Stomach (tissue), 9 donors: ENCODE measurements around the gene PTTG2. TPM values are rescaled to one million over a fixed set of nuclear protein-coding genes. Genes with fewer than 3 reads are reported as not detected.

ENCODE experiments used
- DNase-seq, 2 donors: peaks; one replicate each; pipeline versions ENCODE4 v3.0.0 to v3.0.0-alpha.2; 2013 to 2019
- H3K27ac ChIP-seq, 5 donors: fragments of 200-600 bp in 4 of 5; sonication (generic) in 4 of 5; one replicate each; pipeline ENCODE4 v1.5.1; 2013 to 2019; ENCODE audit warnings: mild to moderate bottlenecking in 1 of 5, moderate library complexity in 1 of 5
- H3K27me3 ChIP-seq, 3 donors: fragments of 200-600 bp; sonication (generic); one replicate each; pipeline ENCODE4 v1.5.1; 2017 to 2019; ENCODE audit warnings: mixed run types in 1 of 3
- H3K36me3 ChIP-seq, 4 donors: fragments of 200-600 bp; sonication (generic); 1 replicate in 3 of 4; 2 replicates in 1 of 4; pipeline ENCODE4 v1.5.1; 2016 to 2019
- H3K4me1 ChIP-seq, 4 donors: fragments of 200-600 bp; sonication (generic); one replicate each; pipeline ENCODE4 v1.5.1; 2016 to 2019
- H3K4me3 ChIP-seq, 4 donors: fragments of 200-600 bp; sonication (generic) in 3 of 4; one replicate each; pipeline ENCODE4 v1.5.1; 2016 to 2019; ENCODE audit warnings: mild to moderate bottlenecking in 1 of 4
- H3K9me3 ChIP-seq, 4 donors: fragments of 200-600 bp; sonication (generic); one replicate each; pipeline ENCODE4 v1.5.1; 2016 to 2019
- CTCF ChIP-seq, 7 experiments: fragments of 450-650 bp in 4 of 7; fragments of 200-600 bp in 3 of 7; sonication (generic) in 3 of 7; IDR thresholded peaks; one replicate each; pipeline ENCODE4 v1.5.1; 2016 to 2019; ENCODE audit warnings: antibody characterized with exemption in 7 of 7, control low read depth in 2 of 7, mild to moderate bottlenecking in 1 of 7
- EP300 ChIP-seq: sonication (generic); formaldehyde crosslinking; IDR thresholded peaks from one replicate; pipeline ENCODE4 v1.6.1; 2017; ENCODE audit warnings: antibody characterized with exemption
- POLR2A ChIP-seq, 4 donors: fragments of 450-650 bp; IDR thresholded peaks; one replicate each; pipeline ENCODE4 v1.6.1; 2016; ENCODE audit warnings: antibody characterized with exemption in 4 of 4, control low read depth in 2 of 4, mild to moderate bottlenecking in 1 of 4, moderate library complexity in 1 of 4
- POLR2AphosphoS5 ChIP-seq, 3 donors: sonication (generic); formaldehyde crosslinking; IDR thresholded peaks; one replicate each; pipeline ENCODE4 v1.6.1; 2016; ENCODE audit warnings: antibody characterized with exemption in 3 of 3
- WGBS, 5 donors: extraction: QIAGEN DNeasy Blood & Tissue Kit in 3 of 5; methylation state at CpG; one replicate each; pipeline versions ENCODE4 v1.1.5 to v1.1.7; 2013 to 2018; 5-methylcytosine and 5-hydroxymethylcytosine counted together
- intact Hi-C: fragments of 100-400 bp; cut with DNase I; formaldehyde crosslinking; loops from one replicate; pipeline ENCODE4 v1.15.1; 2023; ENCODE audit warnings: low total_unique reads
- polyA plus RNA-seq, 3 donors: library from polyadenylated mRNA; stranded (reverse); fragments of 200-250 nt; gene quantifications; one replicate each; pipeline ENCODE4 v1.2.3, GENCODE V29; 2013
- total RNA-seq, 5 donors: library from RNA; depleted of rRNA; stranded (reverse); fragments of >200 nt; gene quantifications; one replicate each; pipeline versions ENCODE4 v1.1.0 to v1.2.3, GENCODE V29; 2014 to 2016
- donor health status: healthy with polysubstance abuse.
- donor health status: Bipolar disorder and iron deficiency.
- donor health status: healthy.

The PTTG2 gene
- total and polyA plus RNA-seq, 8 donors = 1.8 to 2.9 TPM; not detected in 6

- Histone ChIP-seq H3K4me1 (peaks cover 0 to 12% (median 3%) of the 10 kb centered on the region in 4 donors), H3K27ac (no peak overlapping the region), H3K9me3 (no peaks in the 10 kb centered on the region), H3K4me3 (no peak overlapping the region), H3K27me3 (no peaks in the 10 kb centered on the region), H3K36me3 (no peaks in the 10 kb centered on the region)
- intact Hi-C loops = no loop called here
- 80 to 93% (median 93%) methylated on average over 3 of the region's 3 CpGs for WGBS, 5 donors
- no peak for DNase-seq
- TF ChIP-seq POLR2AphosphoS5 (IDR thresholded peaks at IDR 0.05) = no peak
- TF ChIP-seq POLR2A (IDR thresholded peaks at IDR 0.05) = no peak
- TF ChIP-seq EP300 = no peak
- no peak for TF ChIP-seq CTCF (IDR thresholded peaks at IDR 0.05)
Observed at GRCh38 chr4:37938208-37938607, 22.0 kb upstream of the PTTG2 start.

- no peak for DNase-seq
- Histone ChIP-seq H3K27me3 (no peaks in the 10 kb centered on the region), H3K36me3 (no peaks in the 10 kb centered on the region), H3K4me3 (no peak overlapping the region), H3K9me3 (no peaks in the 10 kb centered on the region), H3K4me1 (peaks cover 0 to 30% (median 13%) of the 10 kb centered on the region in 4 donors), H3K27ac (no peak overlapping the region)
- TF ChIP-seq CTCF (IDR thresholded peaks at IDR 0.05) = no peak
- TF ChIP-seq POLR2AphosphoS5 (IDR thresholded peaks at IDR 0.05) = no peak
- TF ChIP-seq POLR2A (IDR thresholded peaks at IDR 0.05) = no peak
- TF ChIP-seq EP300 = no peak
- 79 to 85% (median 83%) methylated on average over 10 of the region's 10 CpGs for WGBS, 5 donors
- intact Hi-C loops = no loop called here
Observed at GRCh38 chr4:37946503-37947179, 13.6 kb upstream of the PTTG2 start.

DNA sequence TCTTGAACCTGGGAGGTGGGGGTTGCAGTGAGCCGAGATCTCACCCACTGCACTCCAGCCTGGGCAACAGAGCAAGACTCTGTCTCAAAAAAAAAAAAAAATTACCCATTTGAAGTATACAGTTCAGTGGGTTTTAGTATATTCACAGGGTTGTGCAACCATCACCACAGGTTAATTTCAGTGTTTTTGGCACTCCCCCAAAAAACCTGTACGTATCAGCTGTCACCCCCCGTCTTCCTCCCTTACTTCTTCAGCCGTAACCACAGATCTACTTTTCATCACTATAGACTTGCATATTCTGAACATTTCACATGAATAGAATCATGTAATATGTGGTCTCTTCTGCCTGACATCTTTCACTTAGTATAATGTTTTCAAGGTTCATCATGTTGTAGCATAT is 11.7 kb upstream of the PTTG2 start:
- intact Hi-C loops = no loop called here
- Histone ChIP-seq H3K27me3 (no peaks in the 10 kb centered on the region), H3K9me3 (no peaks in the 10 kb centered on the region), H3K4me1 (peaks cover 0 to 32% (median 14%) of the 10 kb centered on the region in 4 donors), H3K27ac (no peak overlapping the region), H3K4me3 (no peak overlapping the region), H3K36me3 (peaks cover 0 to 9% (median 0%) of the 10 kb centered on the region in 4 donors)
- 75 to 89% (median 83%) methylated on average over 4 of the region's 4 CpGs for WGBS, 5 donors
- no peak for TF ChIP-seq EP300
- TF ChIP-seq POLR2AphosphoS5 (IDR thresholded peaks at IDR 0.05) = no peak
- TF ChIP-seq CTCF (IDR thresholded peaks at IDR 0.05) = no peak
- TF ChIP-seq POLR2A (IDR thresholded peaks at IDR 0.05) = no peak
- DNase-seq = no peak

GRCh38 chr4:37949636-37950426 is 10.4 kb upstream of the PTTG2 start:
- WGBS, 5 donors = 71 to 80% (median 76%) methylated on average over 9 of the region's 9 CpGs
- Histone ChIP-seq H3K27me3 (no peaks in the 10 kb centered on the region), H3K9me3 (no peaks in the 10 kb centered on the region), H3K27ac (no peak overlapping the region), H3K36me3 (peaks cover 0 to 9% (median 0%) of the 10 kb centered on the region in 4 donors), H3K4me3 (no peak overlapping the region), H3K4me1 (peaks cover 0 to 32% (median 11%) of the 10 kb centered on the region in 4 donors)
- TF ChIP-seq POLR2AphosphoS5 (IDR thresholded peaks at IDR 0.05) (no peak), EP300 (no peak), POLR2A (IDR thresholded peaks at IDR 0.05) (no peak), CTCF (IDR thresholded peaks at IDR 0.05) (no peak)
- intact Hi-C loops = no loop called here
- no peak for DNase-seq
